Coronary artery (tissue), 2 donors: Measurements from ENCODE around the gene CKLF.

Source experiments
- DNase-seq: peaks from one replicate; pipeline ENCODE4 v3.0.0-alpha.2; 2017; ENCODE audit warnings: low spot score
- H3K27ac ChIP-seq, 2 donors: fragments of 200-600 bp; sonication (generic); one replicate each; pipeline ENCODE4 v1.5.1; 2016 to 2019
- H3K4me3 ChIP-seq: fragments of 200-600 bp; sonication (generic); 2 replicates; pipeline ENCODE4 v1.5.1; 2016; ENCODE audit warnings: mild to moderate bottlenecking, moderate library complexity
- CTCF ChIP-seq: fragments of 200-600 bp; sonication (generic); IDR thresholded peaks from one replicate; pipeline ENCODE4 v1.5.1; 2019; ENCODE audit warnings: antibody characterized with exemption

CKLF gene

GRCh38 chr16:66576296-66576695, 23.9 kb downstream of the CKLF start:
- no peak overlapping the region for H3K27ac ChIP-seq
- TF ChIP-seq CTCF, result no peak
- no peak for DNase-seq
- no peak overlapping the region for H3K4me3 ChIP-seq

- DNase-seq, result no peak
- Histone ChIP-seq H3K4me3 (peak within 1 kb of the TSS; percentile 57), H3K27ac (peak within 1 kb of the TSS in 1 of 2 donors; percentile 32)
- TF ChIP-seq CTCF, result no peak
Observed at GRCh38 chr16:66578651-66579531, 26.5 kb downstream of the CKLF start, which contains the start of gene CMTM2. TSS of gene CMTM2 (plus strand) at chr16:66579463. CDS start at chr16:66579608, 145 bp downstream.

GRCh38 chr16:66580605-66581209, 28.3 kb downstream of the CKLF start:
- DNase-seq, result no peak
- H3K4me3 ChIP-seq, result no peak overlapping the region

GRCh38 chr16:66581246-66581952, 29.0 kb downstream of the CKLF start:
- H3K27ac ChIP-seq, result peak overlapping the region in 1 of 2 donors; percentile 26
- no peak overlapping the region for H3K4me3 ChIP-seq
- TF ChIP-seq CTCF, result no peak
- no peak for DNase-seq

More at GRCh38 chr16:66580605-66581209, 28.3 kb downstream of the CKLF start:
- no peak for TF ChIP-seq CTCF
- H3K27ac ChIP-seq, result peak overlapping the region in 1 of 2 donors; percentile 26

GRCh38 chr16:66585481-66586239, 33.3 kb downstream of the CKLF start:
- TF ChIP-seq CTCF, result no peak
- DNase-seq, result no peak
- H3K27ac ChIP-seq, result no peak overlapping the region
- H3K4me3 ChIP-seq, result no peak overlapping the region

GRCh38 chr16:66587881-66588600, 35.7 kb downstream of the CKLF start:
- H3K27ac ChIP-seq, result no peak overlapping the region
- TF ChIP-seq CTCF, result no peak
- H3K4me3 ChIP-seq, result no peak overlapping the region
- peak; percentile 58 for DNase-seq
